HG02884 (cell line): ENCODE measurements around the gene SLC5A5.
"Not testable (repeated sequence)": the region's sequence is repeated elsewhere in the genome, so short reads cannot be mapped to it uniquely, and the experiment has no call there.

Experiments
- ATAC-seq: cut with Tn5 transposase; IDR thresholded peaks from one replicate; pipeline ENCODE4 v1.9.1; 2021; ENCODE audit warnings: mild to moderate bottlenecking, moderate library complexity; ENCODE audit not compliant: unreplicated experiment

SLC5A5 gene

GRCh38 chr19:17919122-17919521 lies 47.4 kb downstream of the SLC5A5 start:
- ATAC-seq = not testable (repeated sequence)

- ATAC-seq = no peak
Observed at GRCh38 chr19:17920527-17920926, 48.8 kb downstream of the SLC5A5 start.

DNA sequence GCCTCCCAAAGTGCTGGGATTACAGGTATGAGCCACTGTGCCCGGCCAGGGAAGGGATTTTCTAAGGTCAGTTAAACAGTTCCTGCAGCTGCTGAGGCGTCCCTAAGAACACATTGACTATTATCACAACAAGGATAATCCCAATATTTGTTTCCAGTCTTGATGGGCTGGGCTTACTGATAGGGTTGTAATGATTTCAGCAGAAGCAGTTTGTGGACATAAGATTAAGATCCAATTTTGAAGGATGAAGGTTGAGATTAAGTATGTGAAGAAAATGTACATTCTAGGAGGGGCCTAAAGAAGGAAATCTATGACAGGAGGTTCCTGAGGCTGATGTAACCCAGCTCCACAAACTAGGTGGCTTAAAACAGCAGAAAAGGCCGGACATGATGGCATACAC lies 50.4 kb downstream of the SLC5A5 start:
- ATAC-seq = no peak

- no peak for ATAC-seq
Observed at GRCh38 chr19:17926044-17926443, 54.3 kb downstream of the SLC5A5 start.

DNA sequence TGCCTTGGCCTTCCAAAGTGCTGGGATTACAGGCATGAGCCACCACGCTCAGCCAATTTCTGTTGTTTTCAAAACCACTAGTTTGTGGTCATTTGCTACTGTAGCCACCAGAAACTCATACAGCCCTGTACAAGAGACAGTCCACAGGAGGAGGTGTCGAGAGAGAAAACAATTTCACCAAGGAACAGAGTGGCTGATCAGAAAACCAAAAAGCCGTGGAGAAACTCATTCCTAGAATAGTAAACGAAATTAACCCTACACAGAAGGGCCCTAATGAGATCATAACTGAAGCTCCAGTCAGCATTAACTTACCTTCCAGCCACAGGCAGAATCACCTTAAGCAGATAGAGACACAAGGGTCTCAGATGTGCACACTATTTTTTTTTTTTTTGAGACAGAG lies 57.3 kb downstream of the SLC5A5 start:
- no peak for ATAC-seq

DNA sequence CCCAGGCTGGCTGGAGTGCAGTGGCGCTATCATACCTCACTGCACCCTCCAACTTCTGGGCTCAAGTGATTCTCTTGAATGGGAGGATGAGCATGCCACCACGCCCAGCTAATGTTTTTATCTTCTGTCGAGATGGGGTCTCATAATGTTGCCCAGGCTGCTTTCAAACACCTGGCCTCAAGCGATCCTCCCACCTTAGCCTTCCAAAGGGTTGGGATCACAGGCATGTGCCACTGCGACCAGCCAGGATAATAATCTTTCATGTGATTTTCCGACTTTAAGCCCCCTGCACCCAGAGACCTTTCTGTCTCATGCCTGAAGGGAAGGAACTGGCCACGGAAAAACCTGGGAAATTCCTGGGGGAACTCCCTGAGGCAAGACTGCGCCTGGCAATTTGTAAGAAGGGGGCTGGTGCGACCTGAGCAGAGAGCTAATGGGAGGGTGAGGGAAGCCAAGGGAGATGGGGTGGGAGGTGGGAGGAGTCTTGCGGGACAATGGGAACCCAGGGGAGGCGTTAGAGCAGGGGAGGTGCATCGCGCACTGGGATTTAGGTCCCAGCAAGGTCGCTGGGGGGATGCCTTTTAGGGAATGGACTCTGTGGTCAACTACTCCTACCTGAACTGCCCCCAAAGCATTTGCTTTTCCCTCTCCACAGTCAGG lies 59.9 kb downstream of the SLC5A5 start:
- no peak for ATAC-seq

GRCh38 chr19:17932485-17933338 lies 61.0 kb downstream of the SLC5A5 start, which contains the start of gene CCDC124:
CCDC124 (plus strand) TSS chr19:17933015; CDS start chr19:17936421, 3,406 bp downstream.
- ATAC-seq = peak; percentile 71

DNA sequence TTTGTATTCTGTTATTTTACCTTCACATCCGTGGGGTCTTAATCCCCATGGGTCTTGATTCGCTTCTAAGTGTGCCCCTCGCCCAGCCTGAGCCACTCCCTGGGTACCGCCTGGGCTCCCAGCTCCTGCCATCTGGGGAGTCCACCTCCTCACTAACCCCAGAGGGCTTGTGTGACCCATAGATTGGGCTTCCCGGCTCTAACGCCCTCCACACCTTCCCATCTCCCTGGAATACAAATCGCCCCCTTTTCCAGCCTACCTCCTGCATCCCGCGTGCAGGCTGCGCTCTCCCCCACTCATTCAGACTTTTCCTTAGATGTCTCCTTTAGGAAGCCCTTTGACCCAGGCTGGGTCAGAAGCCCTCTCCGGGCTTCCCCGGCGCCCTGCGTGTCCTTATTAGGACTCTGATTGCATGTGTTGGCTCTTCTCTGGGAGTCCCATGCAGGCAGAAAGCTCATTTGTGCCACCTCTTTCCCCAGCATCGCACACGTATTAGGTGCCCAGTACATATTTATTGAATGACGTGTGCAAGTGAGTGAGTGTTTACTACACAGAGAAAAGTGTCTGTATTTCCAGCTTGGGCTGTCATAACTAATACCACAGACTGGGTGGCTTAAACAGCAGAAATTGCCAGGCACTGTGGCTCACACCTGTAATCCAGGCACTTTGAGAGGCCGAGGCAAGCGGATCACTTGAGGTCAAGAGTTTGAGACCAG lies 61.8 kb downstream of the SLC5A5 start:
- ATAC-seq = no peak

- no peak for ATAC-seq
Observed at GRCh38 chr19:17936379-17936778, 64.6 kb downstream of the SLC5A5 start.

GRCh38 chr19:17937371-17937900 lies 65.7 kb downstream of the SLC5A5 start:
- ATAC-seq = no peak

DNA sequence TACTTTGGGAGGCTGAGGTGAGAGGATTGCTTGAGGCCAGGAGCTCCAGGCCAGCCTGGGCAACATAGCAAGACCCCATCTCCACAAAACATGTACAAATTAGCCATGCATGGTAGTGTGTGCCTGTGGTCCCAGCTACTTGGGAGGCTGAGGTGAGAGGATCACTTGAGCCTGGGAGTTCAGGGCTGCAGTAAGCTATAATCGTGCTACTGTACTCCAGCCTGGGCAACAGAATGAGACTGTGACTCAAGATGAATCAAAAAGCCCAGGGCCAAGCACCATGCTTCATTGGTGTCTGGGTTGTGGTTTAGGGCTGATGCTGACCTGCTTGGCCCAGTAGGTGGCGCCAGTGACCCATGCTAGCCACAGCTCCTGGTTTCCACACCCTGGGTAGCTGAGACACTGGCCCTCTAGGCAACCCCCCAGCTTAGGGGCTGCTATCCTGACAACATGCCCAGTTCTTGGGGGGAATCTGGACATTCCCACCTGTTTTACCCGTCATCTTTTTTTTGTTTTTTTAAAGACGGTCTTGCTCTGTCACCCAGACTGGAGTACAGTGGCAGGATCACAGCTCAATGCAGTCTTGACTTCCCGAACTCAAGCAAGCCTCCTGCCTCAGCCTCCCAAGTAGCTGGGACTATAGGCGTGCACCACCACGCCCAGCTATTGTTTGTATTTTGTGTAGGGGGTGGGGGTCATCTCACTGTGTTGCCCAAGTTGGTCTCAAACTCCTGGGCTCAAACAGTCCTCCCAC lies 66.5 kb downstream of the SLC5A5 start:
- no peak for ATAC-seq

DNA sequence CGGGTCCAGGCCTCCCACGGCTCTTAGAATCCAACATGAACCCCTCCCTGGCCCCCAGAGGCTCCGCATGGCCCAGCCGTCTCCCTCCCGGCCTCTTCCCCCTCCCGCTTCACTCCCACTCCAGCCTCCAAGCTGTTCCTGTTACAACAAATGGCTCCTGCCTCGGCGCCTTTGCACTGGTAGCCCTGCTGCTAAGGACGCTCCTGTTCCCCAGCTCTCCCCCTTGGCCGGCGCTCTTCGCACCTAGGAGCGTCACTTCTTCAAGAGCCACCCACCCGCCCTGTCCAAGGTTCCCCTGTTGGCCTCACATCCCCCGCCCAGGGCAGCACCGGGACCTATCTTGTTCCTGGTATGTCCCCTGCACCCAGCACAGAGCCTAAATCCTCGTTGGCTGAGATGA lies 70.4 kb downstream of the SLC5A5 start:
- ATAC-seq = no peak

GRCh38 chr19:17942582-17943273 lies 71.0 kb downstream of the SLC5A5 start:
- ATAC-seq = no peak

GRCh38 chr19:17943274-17944221 lies 71.8 kb downstream of the SLC5A5 start:
- no peak for ATAC-seq

- no peak for ATAC-seq
Observed at GRCh38 chr19:17944301-17944700, 72.6 kb downstream of the SLC5A5 start.
